Stimulated activated CD4-positive, alpha-beta T cell treated with anti-CD3 and anti-CD28 coated beads, Interleukin-4, amount 100 ng/mL, for 1 hour (primary cell): Measurements from ENCODE around the gene APLN.

Experiments
- DNase-seq: peaks from one replicate; pipeline ENCODE4 v3.0.0-alpha.2; 2020

The APLN gene

DNA sequence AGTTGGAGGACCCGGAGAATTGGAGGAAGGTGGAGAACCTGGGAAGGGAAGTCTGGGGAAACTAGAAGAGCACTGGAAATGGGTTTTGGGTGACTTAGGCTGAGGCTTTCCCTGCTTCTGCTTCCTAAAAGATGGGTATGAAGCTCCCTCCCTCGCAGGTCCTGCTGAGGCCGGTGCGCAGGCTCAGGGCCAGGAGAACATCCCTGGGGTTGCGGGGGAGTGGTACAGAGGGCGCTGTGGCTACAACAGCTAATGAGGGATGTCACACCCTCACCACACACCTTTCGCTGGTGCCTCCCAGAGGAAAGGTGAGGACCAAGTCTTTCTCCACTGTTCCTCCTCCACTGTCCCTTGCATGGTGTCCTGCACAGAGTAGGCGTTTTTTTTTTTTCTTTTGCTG is 15.8 kb downstream of the APLN start:
- no peak for DNase-seq

DNA sequence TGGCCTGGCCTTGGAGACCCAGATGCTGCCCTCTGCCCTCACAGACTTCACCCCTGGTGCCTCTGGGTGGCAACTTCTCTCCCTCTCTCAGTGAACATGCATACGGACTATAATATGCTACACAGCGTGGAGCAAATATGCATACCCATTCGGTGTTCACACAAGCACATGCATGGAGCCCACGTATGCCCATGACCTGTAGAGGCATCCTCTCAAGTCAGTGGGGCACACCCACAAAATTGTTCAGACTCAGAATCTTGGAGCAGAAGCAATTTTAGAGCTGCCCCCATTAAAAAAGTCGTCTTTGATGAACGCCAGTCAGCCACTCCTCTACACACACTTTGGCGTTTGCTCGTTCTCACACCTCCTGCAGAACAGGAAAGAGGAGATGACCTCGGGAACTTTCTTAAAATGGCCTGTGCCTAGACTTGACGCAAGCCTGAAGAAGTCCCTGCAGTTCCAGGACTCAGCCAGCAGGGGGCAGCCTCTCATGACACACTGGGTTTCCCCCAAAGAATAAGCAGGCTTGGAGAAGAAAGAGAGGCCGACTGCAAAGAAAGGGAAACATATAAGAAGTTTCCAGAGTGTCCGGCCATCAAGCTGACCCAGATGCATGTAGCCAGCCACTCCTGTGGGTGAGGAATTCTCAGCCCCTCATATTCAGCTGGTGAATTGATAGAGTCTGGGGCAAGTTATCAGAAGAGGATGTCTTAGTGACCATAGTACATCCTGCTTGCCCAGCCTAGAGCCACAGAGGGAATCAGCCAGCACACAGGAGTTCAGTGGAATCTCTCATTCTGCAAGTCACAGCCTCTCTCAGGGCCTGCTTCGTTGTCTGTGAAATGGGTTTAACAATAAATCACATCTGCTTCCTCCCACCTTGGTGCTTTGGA is 17.3 kb downstream of the APLN start:
- peak; percentile 73 for DNase-seq

DNA sequence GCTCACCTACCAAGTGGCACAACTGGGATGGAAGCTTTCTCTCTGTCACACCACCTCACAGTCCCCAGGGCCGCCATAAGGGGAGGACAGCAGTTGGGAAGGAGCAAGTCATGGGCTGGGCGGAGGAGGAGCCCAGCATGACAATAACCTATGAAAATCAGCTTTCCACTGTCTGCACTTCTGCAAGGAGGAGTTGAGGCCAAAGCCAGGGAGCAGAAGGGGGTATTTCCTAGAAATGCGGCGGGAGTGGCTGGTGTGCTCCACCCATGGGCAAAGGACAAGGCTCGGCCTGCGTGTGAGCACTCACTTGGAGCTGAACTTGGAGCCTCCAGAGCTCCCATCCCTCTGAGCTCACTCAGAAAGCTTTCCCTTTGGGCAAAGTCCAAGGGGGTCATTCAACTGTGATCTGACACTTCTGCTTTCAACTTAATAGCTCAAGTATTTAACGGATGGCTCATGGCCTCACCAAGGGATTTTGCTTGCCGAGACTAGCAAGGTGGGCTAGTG is 18.5 kb downstream of the APLN start:
- no peak for DNase-seq

DNA sequence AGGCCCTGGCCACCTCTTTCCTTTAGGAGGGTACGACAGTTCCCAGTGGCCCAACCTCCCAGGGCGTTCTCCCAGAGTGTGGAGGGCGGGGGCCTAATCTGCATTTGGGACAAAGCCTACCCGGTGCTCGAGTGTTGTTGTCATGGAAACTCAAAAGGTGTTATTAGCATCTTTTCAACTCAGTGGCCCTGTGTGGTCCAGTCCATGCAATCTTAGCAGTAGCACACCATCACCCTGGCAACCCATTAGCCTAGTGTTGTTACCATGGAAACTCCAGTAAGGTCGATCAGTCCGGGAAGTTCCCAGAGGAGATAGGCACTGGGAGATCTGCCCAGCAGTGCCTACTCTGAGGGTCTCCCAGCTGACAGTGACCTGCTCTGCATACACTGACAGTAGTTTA is 20.2 kb downstream of the APLN start:
- no peak for DNase-seq

DNA sequence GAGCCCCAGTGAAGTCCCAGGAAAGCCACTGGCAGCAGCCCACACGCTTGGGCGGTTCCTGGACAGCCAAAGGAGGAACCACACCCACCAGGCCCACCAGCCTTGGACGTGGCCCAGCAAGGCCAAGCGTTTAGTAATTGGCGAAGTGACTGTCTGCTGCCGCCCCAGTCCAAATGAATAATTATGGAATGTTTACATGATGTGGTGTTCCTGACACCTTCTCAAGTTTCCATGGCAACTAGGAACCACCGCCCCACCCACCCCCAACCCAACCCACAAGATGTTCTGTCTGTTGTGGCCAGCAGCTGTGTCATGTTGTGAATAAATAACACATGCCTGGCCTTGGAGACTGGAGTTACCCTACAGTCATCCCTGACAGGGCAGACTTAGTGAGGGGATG is 22.3 kb downstream of the APLN start:
- DNase-seq = no peak

DNA sequence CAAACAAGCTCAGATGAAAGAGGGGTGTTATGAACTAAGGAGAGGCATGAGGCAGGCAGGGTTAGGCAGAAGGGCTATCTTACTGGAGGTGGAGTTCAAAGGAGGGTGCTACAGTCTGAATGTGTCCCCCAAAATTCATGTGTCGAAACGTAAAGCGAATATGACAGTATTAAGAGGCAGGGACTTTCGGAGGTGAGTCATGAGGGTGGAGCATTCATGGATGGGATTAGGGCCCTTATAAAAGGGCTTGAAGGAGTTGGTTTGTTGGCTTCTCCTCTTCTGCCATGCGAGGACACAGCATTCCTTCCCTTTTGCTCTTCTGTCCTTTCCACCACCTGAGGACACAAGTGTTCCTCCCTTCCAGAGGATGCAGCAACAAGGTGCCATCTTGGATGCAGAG is 22.9 kb downstream of the APLN start:
- no peak for DNase-seq

DNA sequence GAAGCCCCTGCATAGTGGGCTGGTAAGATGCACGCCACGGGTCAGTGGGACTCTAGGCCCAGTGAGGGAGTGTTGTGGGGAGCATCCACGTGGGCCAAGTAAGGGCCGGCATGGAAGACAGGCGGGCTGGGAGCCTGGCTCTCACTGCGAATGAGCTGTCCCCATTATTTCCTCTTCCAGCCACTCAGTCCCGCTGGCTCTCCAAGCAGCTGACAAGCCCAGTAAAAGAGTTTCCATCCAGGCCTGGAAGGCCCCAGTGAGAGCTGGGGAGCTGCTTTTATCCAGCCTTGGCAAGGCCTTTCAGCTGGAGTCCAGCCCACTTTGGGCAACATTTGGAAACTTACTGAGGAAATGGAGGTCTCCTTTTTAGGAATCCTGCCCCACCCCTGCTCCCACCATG is 24.9 kb downstream of the APLN start:
- no peak for DNase-seq

DNA sequence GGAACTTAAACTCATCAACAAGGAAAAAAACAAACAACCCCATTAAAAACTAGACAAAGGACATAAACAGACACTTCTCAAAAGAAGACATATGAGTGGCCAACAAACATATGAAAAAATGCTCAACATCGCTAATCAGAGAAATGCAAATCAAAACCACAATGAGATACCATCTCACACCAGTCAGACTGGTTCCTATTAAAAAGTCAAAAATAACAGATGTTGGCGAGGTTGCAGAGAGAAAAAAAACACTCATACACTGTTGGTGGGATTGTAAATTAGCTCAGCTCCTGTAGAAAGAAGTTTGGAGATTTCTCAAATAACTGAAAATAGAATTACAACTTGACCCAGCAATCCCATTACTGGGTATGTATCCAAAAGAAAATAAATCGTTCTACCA is 28.7 kb downstream of the APLN start:
- no peak for DNase-seq

DNA sequence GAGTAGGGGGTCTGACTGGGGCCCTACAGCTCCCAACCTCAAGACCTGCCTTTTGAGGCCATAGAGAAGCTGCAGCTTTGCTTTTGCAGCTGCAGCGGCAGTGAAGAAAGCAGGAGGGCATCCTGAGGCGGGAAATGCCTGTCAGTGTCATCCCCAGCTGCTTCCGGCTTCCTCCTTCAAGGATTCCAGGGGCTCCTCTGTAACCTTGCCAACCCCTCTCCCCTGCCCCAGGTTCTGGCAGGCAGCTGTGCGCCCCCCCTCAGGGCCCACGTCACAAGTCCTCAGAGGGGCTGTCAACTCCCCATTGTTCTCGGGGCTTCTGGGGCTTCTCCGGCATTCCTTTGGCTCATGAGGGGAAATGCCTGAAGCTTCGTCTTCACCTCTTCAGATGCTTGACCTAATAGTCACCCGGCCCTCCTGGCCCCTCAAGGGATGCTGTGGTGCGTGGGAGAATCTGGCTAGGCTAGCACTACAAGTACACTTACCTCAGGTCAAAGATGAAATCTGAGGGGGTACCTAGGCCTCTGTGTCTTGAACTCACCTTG is 31.9 kb downstream of the APLN start:
- no peak for DNase-seq

DNA sequence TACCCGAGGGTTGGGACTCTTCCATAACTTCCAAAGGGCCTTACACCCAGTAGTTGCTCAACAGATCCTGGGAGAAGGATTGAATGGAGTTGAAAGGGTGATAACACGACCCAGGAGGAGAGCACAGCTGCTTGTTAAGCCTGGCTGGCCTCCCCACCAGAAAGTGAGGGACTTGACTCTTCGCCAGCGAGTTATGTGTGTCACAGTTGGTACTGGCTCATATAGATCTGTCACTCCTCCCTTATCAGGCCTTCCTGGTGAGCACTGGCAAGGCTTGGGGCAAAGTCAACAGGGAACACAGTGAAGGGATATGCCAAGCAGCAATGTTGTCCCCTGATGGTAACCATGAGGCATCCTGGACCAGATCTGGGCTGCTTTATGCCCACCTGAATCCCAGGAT is 35.8 kb downstream of the APLN start:
- no peak for DNase-seq

DNA sequence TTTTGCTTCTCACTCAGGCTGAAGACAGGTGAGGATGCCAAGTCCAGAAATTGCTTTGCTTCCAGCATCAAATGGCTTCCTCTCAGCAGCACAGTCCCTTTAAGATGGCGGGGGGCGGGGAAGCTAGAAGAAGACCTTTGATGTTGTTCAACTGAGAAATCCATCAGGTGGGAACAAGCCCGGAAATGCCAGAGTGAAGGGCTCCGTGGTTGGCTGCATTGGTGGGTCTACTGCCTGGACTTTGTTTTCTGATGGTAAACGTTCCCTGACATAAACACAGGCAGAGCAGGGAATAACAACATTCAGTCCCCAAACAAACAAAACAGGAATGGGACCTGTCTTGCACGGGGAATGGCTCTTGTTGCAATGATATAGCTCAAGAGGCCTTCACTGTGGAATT is 37.3 kb downstream of the APLN start:
- DNase-seq = no peak

DNA sequence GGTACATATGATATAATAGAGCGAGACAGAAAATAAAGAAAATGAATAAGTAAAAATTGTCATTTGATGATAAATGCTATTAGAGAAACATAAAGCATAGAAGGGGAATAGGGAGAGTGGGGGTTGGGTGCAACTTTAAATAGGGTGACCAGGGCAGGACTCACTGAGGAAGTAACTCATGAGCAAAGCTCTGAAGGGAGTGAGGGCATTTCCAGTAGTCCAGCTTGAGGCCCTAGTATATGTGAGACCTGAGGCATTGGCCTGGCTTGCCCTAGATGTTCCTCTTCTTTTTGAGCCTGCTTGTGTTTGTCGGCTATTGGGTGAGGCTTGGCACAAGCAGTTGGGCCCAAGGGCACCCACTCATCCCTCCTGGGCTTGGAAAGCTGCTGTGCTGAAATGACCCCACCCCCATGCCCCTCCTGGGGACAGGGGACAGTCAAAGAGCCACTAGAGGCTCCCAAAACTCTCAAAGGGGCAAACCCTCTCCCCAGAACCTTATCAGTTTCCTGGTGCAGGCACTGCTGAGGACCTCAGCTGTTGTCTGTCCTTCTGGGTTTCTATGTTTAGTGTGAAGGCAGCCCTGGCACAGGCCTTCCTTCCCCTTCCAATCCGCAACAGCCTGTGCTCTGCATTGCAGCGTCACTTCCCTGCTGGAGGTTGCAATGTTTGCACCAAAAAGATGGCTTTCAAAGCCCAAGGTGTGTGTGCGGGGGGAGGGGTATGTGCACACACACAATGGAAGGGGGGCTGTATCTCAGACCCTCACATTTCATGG is 40.1 kb downstream of the APLN start:
- no peak for DNase-seq

DNA sequence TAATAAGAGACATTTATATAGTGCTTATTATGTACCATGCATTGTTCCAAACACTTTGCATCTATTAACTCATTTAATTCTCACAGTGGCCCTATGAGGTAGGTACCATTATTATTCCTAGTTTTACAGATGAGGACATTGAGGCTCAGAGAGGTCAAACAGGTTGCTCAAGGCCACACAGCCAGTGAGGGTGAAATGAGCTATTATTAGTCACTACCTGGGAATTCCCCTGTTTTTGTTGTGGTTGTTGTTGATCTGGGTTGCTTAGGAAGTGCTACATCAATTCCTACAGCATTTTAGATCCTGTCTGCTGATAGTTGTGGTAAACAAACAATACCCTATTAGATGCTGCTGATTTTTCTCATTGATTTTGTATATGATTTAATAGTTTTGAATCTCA is 41.2 kb downstream of the APLN start:
- DNase-seq = no peak

DNA sequence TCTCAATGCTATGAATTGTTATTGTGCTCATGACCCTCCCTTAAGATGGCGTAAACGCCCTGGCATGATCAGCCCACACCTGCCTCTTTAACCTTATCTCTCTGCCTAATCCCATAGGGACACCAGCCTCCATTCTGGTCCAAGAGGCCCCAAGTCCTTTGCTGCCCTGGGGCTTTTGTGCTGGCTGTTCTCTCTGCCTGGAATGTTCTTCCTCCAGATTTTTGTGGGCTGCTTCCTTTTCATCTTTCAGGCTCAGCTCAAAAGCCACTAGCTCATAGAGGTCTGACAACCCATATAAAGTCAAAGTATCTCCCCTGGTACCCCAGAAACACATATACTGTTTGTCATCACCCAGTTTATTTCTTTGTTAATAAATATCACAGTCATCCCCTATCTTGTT is 42.4 kb downstream of the APLN start:
- DNase-seq = no peak

DNA sequence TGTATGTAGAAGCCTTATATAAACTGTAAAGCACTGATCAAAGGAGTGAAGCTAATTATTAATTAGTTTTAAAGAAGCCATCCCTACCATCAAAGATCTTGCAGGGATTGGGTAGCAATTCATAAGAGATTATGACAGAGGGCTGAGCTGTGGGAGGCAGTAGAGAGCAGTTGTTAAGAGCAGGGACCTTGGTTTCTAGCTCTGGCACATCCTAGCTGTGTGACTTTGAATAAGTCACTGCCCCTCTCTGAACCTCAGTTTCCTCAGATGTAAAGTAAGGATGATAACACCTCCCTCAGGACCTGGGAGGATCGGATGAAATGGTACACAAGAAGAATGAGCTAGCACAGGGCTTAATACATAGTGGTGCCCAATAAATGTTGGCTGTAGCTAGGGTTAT is 45.4 kb downstream of the APLN start:
- no peak for DNase-seq

DNA sequence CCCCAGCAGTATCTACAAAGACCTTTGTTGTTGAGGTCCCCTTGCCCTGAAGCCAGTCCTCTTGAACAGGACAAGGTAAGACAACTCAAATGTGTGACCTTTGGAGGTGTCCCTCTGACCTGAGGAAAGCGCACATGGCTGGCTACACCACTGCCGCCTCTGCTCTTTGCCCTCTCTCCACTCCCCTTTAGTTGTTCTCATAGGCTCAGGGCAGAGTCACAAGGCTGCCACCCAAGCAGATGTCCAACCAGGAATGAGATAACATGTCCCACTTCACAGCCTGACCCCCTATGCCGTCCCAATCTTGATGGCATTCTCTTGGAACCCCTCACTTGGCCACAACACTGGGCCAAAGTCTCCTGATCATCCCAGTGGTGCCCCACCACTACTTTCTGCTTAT is 46.3 kb downstream of the APLN start:
- no peak for DNase-seq

DNA sequence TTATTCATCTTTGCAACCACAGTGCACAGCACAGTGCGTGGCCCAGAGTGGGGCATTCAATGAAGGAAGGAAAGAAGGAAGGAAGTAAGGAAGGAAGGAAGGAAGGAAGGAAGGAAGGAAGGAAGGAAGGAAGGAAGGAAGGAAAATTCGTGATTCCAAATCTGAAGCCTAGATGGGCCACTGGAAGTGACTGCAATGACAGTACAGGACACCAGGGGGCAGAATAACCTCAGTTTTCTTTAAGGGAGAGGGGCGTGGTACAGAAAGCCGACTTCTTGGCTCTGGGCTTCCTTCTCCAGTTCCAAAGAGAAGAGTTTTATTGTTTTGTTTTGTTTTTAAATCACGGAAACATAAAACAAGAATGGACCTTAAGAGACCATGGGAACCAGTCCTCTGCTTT is 47.8 kb downstream of the APLN start:
- DNase-seq = peak; percentile 39

DNA sequence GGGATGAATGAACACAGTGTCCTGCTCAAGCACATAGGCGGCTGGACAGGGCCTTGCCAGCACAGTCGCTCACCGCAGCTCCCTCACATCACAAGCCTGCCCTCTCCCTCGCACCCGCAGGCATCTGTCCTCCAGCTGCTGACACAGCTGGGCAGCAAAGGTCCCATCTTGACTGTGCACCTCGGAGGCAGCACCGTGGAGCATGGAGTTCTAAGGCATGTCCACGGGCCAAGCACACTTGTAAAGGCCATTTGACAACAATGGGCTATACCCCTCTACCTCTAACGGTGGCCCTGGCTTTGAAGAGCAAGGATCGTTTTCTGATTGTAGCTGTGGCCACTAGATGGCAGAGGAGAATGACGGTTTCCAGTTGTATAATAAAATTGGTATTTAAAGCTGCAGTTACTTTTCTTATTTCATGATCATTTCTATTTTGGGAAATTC is 53.8 kb downstream of the APLN start:
- DNase-seq = no peak

DNA sequence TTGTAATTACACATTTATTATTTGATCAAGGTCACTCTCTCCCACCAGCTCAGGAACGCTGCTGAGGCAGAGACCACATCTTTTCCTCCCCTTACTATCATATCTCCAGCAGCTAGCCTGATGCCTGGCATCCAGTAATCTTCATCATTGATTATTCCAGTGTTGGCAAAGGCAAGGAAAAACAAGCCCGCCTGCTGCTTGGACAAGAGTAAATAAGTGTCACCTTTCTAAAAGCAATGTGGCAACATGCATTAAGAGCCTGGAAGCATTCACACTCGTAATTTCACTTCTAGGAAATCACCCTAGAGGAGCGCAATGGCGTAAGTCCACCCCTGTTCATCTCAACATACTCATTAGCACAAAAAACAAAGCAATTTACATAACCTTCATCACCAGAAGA is 54.8 kb downstream of the APLN start:
- DNase-seq = no peak

DNA sequence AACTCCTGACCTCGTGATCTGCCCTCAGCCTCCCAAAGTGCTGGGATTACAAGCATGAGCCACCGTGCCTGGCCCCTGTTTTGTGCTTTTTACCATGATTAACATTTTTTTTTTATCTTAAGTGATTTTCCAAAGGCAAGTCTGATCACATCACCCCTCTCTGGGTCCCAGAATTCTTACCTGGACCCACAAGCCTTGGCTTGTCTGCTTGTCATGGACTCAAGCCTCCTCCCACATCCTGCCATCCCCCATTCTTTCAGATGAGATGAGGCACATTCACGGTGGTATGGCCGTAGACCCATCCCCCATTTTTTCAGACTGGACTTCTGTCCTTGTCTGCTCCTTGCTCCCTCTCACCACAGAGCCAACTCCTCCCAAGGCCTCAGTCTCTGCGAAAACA is 55.3 kb downstream of the APLN start:
- no peak for DNase-seq

DNA sequence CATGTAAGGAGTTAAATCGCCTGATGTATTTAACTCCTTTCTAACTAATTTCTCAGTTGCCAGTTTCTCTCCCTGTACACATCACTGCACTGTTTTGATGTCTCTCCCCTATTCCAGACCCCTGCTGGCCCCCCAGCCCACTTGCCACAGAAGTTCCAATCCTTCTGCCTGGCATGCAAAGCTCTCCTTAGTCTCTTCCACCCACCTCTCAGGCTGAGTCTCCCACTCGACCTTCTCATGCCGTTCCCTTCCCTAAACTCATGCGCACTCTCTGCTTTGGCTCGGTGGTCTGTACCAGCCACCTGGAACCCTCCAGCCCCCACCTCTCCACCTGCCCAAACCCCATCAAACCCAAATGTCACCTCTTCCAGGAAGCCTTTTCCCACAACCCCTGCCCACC is 56.9 kb downstream of the APLN start:
- no peak for DNase-seq

DNA sequence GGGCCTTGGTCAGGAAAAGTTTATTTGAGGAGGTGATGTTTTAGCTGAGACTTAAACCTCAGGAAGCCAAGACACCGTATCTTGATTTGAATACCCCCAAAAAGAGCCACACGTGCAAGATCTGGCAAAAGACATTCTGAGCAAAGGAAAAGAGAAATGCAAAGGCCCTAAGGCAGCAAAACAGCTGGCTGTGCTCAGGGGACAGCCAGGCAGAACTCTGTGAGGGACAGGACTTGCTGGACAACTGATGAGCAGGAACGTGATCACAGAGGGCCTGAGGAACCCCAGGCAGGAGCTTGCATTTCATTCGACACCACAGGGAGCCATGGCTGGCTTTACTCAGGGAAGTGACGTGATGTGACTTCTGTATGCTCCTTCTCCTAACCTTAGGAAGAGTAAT is 58.7 kb downstream of the APLN start:
- no peak for DNase-seq
